HG03520 (cell line): Measurements from ENCODE around the gene CYP1A1.
"Not testable (repeated sequence)": the region's sequence is repeated elsewhere in the genome, so short reads cannot be mapped to it uniquely, and the experiment has no call there.

Experiments
- ATAC-seq: cut with Tn5 transposase; IDR thresholded peaks from one replicate; pipeline ENCODE4 v1.9.1; 2021; ENCODE audit warnings: mild to moderate bottlenecking, moderate library complexity; ENCODE audit not compliant: unreplicated experiment

Gene CYP1A1

DNA sequence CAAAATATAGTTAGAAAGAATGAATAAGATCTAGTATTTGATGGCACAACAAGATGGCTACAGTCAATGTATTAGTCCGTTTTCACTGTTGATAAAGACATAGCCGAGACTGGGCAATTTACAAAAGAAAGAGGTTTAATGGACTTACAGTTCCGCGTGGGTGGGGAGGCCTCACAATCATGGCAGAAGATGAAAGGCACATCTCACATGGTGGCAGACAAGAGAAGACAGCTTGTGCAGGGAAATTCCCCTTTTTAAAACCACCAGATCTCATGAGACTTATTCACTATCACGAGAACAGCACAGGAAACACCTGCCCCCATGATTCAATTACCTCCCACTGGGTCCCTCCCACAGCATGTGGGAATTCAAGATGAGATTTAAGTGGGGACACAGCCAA, 12.9 kb upstream of the CYP1A1 start:
- ATAC-seq: not testable (repeated sequence)

- ATAC-seq: no peak
These were observed 10.0 kb upstream of the CYP1A1 start for GRCh38 chr15:74735305-74735704.

GRCh38 chr15:74733269-74733668, 7.9 kb upstream of the CYP1A1 start:
- ATAC-seq: no peak

GRCh38 chr15:74732846-74733245, 7.5 kb upstream of the CYP1A1 start:
- ATAC-seq: no peak

- no peak for ATAC-seq
These were observed 5.4 kb upstream of the CYP1A1 start for GRCh38 chr15:74730619-74731316.

DNA sequence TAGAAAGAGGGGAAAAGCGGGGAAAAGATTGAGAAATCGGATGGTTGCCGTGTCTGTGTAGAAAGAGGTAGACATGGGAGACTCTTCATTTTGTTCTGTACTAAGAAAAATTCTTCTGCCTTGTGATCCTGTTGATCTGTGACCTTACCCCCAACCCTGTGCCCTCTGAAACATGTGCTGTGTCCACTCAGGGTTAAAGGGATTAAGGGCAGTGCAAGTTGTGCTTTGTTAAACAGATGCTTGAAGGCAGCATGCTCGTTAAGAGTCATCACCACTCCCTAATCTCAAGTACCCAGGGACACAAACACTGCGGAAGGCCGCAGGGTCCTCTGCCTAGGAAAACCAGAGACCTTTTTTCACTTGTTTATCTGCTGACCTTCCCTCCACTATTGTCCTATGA, 4.0 kb upstream of the CYP1A1 start:
- ATAC-seq: not testable (repeated sequence)

- ATAC-seq: not testable (repeated sequence)
These were observed 3.4 kb upstream of the CYP1A1 start for GRCh38 chr15:74728699-74729098.

GRCh38 chr15:74727727-74728126, 2.4 kb upstream of the CYP1A1 start:
- no peak for ATAC-seq

DNA sequence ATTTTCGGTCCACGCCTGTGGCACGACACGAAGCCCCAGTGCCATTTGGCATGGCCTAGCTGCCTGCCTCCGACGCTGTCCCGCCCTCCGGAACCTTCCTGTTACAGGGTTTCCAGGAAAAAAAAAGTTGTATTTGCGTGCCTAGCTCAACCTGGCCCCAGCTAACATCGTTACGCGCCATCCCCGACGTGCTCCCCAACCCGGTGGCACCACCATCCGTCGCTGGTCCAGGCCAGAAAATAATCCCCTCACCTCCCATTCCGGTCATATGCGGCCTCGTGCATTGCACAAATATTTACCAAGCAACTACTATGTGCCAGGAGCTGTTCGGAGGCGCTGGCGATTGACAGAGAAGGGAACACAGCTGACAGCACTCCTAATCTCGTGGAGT, 1.4 kb upstream of the CYP1A1 start:
- no peak for ATAC-seq

DNA sequence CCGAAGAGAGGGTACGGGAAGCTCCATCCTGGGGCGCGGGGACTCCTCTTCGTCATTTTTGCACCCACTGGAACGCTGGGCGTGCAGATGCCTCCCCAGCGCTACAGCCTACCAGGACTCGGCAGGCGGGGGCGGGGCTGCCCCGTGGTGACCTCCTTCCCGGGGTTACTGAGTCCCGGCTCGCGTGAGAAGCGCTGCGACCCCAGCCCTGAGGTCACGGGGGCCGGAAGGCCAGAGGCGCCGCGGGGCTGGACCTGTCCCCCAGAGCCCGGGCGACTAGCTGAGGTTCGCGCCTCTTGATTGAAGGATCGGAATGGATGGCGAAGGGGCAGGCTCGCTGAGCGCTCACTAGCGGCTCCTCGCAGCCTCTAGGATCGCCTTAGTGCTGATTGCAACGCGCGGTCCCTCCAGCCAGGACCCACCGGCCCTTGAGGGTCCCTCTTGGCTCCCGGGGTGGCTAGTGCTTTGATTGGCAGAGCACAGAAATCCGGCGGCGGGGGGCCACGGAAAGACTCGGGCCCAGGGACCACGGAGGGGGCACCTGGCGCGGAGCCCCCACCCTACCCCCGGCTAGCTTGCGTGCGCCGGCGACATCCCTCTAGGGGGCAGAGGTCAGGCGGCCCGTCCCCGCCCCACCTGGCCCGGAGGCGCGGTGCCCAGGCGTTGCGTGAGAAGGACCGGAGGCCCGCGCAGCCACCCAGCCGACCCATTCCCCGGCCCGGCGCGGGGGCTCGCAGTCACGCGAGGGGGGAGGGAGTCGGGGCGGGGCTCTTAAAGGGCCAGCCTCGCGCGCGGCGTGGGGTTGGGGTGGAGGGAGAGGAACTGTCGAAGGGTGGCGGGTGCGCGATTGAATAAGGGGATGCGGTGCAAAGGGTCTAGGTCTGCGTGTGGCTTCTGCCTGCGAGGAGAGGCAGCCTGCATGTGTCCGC, 781 bp upstream of the CYP1A1 start:
- ATAC-seq: no peak

GRCh38 chr15:74724570-74725224, 631 bp downstream of the CYP1A1 start:
- ATAC-seq: no peak

DNA sequence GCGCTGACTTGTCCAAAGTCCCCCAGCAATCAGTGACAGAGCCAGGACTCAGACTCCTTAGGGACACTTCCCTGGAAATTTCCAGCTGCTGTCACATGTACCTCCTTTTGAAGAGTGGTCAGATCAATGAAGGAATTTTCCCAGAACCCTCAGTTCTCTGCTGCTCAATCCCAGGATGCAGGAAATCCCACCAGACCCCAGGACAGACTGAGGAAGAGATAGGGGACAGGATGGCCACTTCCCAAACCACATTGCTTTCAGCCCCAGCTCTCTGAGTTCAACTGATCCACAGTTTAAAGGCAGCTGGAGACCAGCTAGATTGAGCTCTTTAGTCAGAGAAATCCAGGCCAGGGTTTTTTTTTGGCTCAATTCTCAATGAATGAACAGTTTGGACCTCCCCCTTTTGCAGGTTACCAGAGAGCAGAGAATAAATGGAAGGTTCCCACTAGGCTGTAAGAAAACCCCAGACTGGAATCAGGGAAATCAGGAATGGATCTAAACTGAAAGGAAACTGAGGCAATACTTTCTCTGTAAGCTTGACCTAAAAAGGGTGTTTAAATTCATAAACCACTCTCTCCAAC, 1.5 kb downstream of the CYP1A1 start:
- no peak for ATAC-seq

- no peak for ATAC-seq
These were observed 2.1 kb downstream of the CYP1A1 start for GRCh38 chr15:74723187-74723586.

- no peak for ATAC-seq
These were observed 2.7 kb downstream of the CYP1A1 start for GRCh38 chr15:74722591-74722990.

DNA sequence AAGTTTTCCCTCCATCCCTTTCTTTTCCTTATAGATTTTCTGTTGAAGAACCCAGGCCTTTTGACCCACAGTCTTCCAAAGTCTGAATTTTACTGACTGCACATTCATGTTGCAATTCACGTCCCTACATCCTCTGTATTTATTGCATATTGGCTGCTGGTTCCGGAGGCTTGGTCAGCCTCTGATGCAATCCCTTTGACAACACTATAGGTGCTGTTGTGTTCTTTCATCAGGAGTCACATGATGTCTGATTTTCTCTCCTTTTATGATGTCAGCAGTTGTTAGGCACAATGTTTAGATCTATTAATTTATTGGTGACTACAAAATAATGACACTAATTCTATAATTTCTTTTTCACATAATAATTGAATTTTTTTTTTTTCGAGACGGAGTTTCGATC, 8.7 kb downstream of the CYP1A1 start:
- no peak for ATAC-seq

DNA sequence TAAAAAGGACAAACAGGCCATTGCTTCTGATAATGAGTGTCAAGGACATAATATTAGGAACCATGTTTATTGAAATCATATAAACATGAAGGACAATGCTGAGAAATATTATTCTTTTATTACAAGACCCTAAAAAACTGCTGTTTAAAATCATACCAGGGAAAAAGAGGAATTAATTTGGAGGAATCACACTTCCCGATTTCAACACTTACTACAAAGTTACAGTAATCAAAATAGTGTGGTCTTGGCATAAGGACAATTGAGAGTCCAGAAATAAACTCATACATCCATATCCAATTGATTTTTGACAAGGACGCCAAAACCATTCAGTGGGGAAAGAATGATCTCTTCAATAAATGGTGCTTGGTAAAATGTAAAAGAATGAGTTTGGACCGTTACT, 13.0 kb downstream of the CYP1A1 start:
- no peak for ATAC-seq

GRCh38 chr15:74710319-74711094, 14.8 kb downstream of the CYP1A1 start:
- no peak for ATAC-seq

- ATAC-seq: no peak
These were observed 15.4 kb downstream of the CYP1A1 start for GRCh38 chr15:74709892-74710291.

- ATAC-seq: no peak
These were observed 16.3 kb downstream of the CYP1A1 start for GRCh38 chr15:74709011-74709410.

DNA sequence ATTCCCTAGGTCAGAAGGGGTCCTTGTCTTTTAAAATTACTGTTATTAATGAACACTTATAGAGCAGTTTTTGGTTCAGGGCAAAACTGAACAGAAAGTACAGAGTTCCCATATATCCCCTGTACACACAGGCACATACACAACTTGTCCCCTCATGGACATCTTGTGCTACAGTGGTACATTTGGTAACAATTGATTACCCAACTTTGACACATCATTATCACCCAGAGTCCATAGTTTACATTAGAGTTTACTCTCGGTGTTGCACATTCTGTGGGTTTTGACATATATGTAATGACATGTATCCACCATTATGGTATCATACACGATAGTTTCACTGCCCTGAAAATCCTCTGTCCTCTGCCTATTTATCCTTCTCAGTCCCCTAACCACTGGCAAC, 28.5 kb downstream of the CYP1A1 start:
- ATAC-seq: no peak

DNA sequence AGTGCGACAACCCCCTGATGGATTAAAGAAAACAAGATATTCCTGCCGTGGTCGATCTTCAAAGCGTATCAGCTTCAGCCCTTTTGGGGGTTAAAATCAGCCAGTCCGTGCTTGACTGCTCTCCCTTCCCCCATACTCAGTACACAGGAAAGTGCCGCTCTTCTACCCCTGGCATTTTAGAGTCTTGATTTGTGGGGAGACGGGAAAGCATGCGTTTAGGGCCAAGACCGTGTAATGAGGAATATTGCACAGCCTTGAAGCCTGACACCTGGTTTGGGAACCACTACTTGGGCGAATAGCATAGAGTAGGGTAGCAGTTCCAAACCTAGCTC, 29.0 kb downstream of the CYP1A1 start:
- peak; percentile 13 for ATAC-seq
